NCI-H774 (cell line): ENCODE results near the gene FUT3.

Experiments used
- DNase-seq: peaks from one replicate; lab custom pipeline; 2025; lab: John Stamatoyannopoulos, UW

The FUT3 gene

DNA sequence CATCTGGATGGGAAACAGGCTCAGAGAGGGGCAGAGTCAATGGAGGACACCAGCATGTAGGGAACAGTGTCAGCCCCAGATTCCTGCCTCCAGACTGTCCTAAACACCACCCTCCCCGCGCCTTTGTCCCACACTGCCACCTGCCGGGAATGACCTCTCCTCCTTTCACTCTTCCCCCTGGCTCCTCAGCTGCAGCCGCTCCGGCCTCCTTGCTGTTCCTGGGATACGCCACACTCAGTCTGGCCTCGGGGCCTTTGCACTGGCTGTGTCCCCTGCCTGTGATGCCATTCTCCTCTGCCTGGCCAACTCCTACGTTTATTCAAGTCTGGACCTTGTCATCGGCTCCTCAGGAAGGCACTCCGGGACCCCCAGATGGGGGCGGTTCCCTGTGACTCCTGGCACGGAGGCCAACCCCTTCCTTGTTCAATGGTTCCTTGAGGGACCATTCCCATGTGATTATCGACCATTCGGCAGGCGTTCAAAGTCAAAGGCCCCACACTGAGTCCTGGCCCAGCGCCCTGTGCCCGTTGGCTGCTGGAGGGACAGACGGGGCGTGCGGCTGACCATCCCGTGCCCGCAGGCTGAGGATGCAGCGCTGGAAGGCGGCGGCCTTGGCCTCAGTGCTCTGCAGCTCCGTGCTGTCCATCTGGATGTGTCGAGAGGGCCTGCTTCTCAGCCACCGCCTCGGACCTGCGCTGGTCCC is 27.5 kb downstream of the FUT3 start:
- no peak for DNase-seq

DNA sequence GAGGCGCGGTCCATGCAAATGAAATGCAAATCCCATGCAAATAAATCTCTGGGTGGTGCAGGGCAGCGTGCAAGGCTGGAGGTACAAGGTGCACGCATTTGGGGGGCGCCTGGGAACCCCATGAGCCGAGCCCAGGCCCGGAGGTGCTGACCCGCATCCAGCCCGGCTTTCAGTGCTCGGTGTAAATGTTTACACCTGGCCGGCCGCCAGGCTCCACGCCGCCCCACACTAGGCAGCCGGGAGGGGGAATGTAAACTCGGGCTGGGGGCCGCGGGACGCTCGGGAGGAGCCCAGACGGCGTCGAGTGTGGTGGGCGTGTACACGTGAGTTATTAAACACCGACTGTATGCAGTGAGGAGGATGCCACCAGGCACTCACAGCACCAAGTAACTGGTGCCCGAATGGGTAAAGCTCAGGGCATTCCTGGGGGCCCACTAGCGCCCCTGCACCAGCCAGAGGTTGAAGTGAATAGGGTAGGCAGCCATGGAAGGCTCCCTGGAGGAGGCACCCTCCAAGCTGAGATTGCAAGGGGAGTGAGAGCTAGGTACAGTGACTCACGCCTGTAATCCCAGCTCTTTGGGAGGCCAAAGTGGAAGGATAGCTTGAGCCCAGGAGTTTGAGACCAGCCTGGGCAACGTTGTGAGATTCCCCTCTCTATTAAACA is 28.9 kb downstream of the FUT3 start:
- no peak for DNase-seq

DNA sequence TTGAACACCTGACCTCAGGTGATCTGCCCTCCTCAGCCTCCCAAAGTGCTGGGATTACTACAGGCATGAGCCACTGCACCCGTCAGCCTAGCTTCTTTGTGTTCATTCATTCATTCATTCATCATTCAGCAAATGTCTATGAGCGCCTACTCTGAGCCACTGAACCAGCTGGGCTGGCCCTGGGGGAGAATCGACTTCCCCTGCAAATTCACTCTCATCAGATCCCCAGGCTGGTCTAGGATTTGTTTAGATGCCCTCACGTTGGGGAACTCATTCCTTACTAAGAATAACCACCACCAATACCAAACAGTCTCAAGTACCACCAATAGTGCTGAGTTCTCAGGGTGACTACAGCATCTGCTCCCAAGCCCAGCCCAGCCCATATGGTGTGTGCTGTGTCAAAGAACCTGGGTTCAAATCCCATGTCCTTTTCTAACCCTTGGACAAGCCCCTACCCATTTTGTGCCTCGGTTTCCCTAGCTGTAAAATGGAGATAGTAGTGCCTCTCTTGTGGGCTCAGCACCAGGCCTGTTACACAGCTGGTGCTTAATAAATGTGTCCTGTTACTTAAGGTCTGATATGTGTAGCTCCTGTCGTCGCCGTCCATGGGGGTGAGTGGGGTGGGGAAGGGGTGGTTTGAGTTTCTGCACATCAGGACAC is 29.6 kb downstream of the FUT3 start:
- no peak for DNase-seq

DNA sequence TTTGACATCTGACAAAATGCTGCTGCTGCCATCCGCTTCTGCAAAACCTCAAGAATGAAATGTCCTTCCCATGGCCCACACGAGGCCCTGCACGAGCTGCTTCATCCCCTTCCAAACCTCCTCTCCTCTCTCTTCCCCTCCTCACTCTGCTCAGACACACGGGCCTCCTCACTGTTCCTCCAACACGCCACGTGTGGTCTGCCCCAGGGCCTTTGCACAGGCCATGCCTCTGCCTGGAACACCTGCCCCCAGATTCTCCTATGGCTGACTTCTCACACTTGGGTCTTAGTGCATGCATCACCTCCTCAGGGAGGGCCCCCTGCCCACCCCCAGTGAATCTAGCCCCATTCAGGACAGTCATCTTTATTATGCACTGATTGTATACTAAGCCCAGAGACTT is 30.5 kb downstream of the FUT3 start:
- no peak for DNase-seq

DNA sequence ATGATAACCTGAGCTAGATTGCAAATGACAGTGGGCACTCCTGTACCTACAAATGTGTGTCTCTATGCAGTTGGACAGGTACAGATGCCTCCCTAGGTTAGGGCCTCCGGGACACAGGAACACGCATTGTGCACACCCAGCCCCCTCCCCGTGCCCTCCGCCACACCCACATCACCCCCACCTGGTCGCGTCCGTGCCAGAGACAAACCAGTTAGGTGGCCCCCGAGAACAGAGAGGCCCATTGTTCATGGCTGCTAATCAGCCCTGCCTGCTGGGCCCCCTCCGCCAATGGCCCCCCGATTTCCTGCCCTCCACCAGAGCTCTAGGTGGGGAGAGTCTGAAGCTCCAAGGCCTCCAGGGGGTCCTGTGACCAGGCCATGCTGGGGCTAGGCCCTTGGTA is 32.7 kb downstream of the FUT3 start:
- DNase-seq, result no peak

DNA sequence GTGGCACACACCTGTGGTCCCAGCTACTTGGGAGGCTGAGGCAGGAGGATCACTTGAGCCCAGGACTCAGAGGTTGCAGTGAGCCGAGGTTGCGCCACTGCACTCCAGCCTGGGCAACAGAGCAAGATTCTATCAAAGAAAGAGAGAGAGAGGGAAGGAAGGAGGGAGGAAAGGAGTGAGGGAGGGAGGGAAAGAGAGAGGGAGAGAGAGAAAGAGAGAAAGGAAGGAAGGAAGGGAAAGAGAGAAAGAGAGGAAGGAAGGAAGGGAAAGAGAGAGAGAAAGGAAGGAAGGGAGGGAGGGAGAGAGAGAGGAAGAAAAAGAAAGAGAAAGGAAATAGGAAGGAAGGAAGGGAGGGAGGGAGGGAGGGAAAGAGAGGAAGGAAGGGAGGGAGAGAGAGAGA is 34.0 kb downstream of the FUT3 start:
- DNase-seq, result no peak

DNA sequence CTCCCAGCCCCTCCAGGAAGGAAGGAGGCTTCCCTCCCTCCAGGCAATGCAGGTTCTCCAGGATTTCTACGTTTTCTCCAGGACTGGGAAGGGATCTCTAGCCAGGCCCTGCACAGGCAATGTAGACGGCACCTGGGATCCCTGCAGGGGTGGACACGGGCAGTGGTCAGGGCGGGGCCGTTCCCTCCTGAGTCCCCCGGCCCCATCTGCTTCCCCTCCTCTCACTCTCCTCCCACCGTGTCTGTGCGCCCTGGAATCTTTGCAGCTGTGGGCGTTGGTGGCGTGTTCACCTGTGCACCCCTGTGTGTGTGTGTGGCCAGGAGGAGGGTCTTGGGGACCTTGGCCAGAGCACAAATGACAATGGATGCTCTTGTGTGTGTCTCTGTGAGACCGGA is 36.4 kb downstream of the FUT3 start:
- DNase-seq, result no peak

DNA sequence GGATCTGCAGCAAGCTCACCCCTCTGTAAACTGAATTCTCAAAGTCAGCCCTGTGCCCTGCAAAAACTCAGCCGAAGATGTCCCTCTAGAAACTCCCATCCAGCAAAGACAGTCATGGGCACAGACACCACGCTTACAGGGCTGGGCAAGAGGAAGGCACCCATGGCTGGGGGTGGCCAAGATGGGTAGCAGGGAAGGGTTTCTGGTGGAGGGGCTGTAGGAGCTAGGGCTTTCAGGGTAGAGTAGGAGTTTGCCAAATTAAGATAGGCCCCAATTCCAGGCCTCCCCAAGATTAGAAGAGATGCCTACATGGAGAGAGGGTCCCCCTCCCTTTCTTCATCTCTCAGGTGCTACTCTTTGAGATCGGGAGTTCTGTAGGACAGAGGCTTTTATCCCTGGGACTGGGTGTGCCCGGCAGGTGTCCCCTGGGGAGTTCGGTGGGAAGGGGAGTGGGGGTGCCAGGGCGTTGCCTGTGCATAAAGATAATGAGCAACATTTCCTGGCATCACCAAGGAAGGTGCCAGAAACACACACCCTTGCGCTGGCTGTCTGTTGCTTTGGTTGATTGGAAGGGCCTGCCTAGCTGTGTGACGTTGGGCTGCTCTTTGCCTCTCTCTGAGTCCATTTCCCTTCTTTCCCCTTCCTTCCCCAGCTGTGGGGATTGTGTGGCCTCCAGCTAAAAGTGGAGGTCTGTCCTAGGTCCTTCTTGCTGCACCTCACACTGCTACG is 37.0 kb downstream of the FUT3 start:
- DNase-seq, result no peak

DNA sequence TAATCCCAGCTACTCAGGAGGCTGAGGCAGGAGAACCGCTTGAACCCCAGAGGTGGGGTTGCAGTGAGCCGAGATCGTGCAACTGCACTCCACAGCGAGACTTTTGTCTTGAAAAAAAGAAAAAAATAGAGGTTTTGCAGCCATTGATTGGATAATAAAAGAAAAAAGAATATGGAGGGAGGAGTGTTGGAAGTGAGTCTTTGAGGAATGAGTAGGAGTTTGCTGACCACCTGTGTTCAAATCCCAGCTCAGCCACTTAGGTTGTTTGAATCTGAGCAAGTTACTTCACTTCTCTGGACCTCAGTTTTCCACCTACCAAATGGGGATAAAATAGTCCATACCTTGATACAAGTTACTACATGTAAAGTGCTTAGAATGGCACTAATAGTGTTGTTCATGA is 40.1 kb downstream of the FUT3 start:
- DNase-seq, result no peak

DNA sequence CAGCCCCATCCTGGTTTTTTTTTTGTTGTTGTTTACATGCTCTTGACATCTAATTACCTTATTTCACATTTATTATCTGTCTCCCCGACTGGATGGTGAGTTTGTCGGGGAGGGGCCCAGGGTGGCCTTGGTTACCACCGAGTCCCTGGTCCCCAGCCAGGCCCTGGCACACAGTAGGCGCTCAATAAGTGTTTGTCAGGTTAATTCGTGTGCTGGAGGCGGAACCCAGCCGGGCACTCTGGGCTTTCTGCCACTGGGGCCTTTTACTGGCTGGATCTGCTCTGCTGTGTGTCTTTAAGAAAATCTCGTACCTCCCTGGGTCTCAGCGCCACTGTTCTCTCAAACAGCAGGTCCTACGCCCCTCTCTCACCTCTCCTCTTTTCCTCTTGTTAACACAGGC is 41.8 kb downstream of the FUT3 start:
- no peak for DNase-seq

DNA sequence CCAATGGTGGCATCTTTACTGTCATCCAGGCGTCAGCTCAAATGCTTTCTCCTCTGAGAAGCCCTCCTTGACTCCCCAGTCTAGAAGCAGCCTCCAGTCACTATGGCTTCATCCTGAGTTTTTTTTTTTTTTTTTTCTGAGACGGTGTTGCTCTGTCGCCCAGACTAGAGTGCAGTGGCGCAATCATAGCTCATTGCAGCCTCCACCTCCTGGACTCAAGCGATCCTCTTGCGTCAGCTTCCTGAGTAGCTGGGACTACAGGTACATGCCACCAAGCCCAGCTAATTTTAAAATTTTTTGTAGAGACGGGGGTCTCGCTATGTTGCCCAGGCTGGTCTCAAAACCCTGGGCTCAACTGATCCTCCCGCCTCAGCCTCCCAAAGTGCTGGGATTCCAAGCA is 42.2 kb downstream of the FUT3 start:
- DNase-seq, result no peak

DNA sequence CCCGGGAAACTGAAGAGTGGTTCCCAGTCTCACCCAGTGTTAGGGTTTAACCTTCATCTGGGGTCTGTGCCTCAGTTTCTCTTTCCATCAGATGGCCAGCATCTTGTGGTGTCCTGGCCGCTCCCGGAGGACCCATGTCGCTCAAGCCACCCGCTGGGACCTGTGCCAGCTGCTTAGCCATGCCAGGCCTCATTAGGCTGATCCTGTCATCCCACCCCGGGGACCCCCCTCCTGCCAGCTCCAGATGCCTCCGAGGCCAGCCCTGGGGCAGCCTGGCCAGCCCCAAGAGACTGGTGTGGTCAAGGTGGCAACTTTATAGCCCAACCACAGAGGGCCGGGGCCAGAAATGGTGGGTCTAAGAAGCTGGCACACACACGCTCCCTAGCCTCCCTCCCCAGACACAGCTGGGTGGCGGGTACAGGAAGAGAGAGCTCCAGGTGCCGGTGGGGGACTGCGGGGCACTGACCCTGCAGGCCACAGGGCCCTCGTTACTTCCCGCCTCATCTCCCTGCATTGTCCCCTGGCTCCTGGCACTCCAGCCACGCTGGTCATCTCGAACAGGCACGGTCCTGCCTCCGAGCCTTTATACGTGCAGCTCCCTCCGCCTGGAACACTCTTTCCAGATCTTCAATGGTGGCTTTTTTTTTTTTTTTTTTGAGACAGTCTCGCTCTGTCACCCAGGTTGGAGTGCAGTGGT is 43.0 kb downstream of the FUT3 start:
- no peak for DNase-seq

DNA sequence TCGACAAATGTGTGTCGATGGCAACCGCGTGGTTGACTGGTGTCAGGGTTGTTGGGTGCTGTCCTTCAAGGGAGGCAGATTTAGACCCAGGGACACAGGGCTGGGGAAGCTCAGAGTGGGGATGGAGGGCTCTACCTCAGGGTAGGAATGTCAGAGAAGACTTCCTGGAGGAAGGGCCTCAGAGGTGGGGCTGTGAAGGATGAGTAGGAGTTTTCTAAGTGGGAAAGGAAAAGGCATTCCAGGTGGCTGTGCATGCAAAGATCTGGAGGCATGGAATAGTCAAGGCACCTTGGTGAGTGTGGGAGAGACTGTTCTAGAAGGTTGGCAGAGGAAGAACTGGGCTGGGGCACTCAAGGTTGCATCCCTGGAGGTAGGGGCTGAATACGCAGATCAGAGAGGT is 44.3 kb downstream of the FUT3 start:
- DNase-seq, result no peak

DNA sequence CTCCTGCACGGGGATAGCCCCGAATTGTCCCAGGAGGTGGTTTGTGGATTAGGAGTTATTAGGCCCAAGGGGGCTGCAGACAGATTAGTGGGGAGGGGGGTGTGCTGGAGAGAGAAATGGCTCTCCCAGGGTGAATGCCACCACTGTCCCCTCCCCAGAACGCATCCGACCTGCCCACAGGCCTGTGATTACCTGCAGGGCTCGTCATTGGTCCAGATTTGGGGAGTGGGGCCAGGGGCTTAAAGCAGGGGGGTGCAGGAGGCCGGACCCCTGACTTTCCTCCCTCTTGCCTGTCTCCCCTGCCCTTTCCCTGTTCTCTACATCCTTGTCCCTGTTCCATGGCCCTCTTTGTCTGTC is 45.1 kb downstream of the FUT3 start:
- no peak for DNase-seq

DNA sequence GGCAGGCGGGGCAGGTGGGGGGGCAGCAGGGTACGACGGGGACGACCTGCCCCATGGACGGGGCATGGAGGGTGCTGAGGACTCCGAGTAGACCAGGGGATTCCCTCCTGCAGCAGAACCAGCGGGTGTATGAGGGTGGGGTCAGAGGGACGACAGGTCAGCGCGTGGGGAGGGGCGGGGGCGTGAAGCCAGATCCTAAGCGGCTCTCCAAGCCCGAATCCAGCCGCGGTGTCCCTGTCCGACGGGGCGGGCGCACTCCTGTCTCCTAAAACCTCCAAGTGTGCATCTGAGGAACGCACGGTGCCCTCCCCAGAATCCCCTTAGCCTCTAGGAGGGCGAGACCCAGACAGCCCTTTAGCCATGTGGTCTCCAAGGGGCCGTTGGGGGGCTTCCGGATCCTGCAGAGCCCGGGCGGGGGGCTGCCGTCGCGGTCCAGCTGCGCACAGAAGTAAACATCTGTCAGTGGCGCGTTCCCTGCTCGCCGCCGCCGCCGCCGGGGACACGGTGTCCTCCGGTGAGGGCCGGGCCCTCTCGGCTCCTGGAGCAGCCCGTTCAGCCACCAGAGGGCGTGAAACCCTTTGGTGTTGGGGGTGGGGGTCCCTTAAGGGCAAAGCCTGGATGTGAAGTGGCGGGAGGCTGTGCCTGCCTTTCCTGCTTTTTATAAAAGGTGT is 45.7 kb downstream of the FUT3 start:
- DNase-seq, result peak; percentile 50

DNA sequence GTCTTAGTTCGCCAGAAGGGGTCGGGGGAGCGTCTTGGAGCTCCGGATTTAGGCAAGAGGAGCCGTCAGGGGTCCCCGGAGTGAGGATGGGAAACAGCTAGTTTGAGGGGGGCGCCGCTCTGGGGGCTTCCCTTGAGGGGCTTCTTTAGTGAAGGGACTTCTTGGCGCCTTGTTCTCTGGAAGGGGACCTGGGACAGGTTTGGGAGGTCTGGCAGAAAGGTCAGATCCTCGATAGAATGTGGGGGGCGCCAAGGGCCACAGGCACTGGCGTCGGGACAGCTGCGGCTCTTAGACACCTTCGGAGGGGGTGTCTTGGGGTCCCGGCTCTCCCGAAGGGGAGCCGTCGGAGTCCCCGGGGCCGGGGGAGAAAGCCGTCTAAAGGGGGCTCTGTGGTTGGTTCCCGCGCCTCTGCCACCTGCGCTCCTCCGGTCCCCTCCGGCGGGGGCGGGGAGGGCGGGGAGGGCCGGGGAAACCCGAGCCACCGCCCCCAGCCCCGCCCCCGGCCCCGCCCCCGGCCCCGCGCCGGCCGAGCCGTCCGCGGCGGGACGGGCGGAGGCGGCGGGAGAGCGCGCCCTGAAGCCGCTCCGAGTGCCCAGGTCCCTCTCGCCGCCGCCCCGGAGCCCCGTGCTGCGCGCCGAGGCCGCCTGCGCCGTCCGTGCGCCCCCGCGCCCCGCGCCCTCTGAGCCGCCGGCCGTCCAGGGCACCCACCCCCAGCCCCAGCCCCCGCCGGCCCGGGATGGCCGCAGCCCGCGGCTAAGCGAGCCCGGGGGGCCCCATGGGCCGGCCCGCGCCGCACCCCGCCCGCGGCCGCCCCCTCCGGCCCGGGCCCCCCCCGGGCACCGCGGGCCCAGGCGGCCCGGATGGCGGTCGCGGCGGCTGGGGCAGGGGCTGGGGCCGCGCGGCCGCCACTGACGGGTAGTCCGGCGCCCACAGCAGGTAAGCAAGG is 46.5 kb downstream of the FUT3 start, which contains the start of gene NRTN:
TSS of gene NRTN (plus strand) at position 552 of the 946 bp plus-strand sequence. CDS start 19,099 bp downstream, outside the sequence.
- peak; percentile 33 for DNase-seq

DNA sequence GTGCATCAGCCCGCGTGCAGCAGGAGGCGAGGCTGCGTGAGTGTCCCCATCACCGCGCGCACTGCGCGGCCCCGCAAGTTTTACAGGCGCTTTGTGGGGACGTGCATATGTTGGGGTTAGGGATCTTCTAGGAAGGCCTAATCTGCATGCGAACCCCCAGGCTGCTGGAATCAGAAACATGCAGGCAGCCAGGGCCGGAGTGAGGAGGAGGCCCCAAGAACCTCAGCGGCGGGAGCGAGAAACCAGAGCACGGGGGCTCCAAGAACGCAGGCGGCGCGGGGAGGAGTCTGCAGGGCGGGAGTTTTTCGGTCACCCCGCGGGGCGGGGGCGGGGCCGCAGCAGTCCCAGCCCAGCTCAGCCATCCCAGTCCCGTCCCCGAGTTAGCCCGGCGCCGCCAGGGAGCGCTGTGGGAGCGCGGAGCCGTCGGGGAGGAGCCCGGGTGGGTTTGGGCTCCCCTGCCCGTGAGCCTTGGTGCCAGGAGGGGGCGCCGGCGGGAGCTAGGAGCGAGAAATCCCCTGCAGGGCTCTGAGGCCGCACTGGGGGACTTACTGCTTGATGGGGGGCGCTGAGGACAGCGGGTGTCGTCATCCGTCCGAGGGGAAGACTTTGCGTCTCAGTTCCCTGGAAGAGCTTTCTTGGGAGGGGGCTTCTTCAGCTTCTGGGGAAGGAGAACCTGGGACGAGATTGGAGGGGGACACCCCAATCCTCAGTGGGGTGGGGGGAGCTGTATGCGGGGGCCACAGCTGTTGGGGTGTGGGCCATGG is 47.3 kb downstream of the FUT3 start:
- DNase-seq, result peak; percentile 88

DNA sequence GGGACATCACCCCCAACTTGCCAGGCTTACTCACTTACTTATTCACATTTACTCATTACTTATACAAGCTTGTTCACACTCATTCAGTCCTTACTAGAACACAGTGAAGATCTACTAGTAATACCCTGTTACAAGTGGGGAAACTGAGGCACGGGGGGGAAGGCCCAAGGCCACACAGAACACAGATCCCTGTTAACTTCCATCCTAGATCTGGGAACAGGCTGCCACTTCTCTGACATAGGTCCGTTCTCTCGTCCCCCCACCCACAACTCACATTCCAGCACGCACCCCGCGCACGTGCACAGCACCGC is 47.9 kb downstream of the FUT3 start:
- no peak for DNase-seq

DNA sequence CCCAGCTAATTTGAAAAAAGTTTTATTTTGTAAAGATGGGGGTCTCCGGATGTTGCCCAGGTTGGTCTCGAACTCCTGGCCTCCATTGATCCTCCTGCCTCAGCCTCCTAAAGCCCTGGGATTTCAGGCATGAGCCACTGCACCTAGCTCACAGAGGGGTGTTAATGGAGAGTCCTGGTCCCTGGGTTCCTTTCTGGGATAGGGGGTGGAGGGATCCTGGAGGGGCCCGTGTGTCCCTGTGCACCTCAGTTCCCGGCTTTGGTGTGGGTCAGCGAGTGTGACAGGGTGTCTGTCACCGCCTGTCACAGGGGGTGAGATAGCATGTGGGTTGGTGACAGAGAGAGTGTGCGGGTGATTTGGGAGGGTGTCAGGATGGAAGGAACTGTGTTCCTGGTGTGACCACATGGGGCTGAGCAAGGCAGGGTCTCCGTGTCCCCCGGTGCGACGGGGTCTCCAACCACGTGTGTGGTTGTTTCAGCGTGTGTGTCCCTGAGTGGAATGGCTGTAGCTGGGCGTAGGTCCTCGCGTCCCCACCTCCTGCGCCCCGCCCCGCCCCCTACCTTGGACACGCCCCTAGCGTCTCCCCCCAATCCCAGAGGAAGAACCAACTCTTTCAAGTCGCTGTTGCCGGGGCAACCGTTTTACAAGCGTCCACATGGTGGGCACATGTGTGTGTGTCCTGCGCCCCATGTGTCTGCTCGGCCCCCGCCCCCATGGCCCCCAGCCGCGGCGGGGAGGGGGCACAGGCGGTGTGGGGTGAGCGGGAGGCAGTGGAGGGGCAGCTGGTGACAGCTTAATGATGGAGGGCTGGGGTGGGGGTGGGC is 49.2 kb downstream of the FUT3 start:
- no peak for DNase-seq
